Activated CD8-positive, alpha-beta memory T cell treated with anti-CD3 and anti-CD28 coated beads for 1 hour (primary cell): Measurements from ENCODE around the gene PCNX1.

Experiments
- DNase-seq, 2 donors: peaks; one replicate each; pipeline ENCODE4 v3.0.0-alpha.2; 2020; ENCODE audit warnings: low read depth in 1 of 2; ENCODE audit errors: extremely low read depth in 1 of 2

Gene PCNX1

DNA sequence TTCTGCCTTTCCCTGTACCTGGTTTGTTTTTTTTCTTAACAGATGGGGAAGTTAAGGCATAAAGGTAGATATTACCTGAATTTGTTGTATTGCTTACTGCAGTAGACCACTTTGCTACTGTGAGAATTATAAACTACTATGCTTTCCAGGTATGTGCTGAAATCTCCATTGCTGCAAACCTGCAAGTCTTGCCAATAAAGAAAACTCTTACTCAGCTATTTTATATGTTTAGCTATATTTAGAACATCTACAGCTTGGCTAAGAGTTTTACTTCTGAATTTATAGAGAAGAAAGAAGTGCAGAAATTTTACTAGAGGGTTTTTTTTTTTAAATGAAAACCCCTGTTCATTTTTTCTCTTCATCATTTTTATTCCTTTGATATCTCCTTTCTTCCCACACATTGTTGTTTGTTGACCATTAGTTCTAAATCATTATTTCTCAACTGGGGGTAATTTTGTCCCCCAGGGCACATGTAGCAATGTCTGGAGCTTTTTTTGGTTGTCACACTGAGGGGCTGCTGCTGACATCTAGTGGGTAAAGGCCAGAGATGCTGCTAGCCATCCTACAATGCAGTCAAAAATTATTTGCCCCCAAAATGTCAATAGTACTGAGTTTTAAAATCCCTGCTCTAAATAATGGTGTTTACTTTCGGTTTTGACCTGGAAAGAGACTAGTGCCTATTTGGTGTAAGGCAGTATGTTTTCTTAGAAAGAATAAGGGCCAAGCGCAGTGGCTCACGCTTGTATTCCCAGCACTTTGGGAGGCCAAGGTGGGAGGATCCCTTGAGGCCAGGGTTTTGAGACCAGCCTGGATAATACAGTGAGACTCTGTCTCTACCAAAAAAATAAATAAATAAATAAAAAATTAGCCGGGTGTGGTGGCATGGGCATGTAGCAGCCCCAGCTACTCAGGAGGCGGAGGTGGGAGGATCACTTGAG, 48.6 kb downstream of the PCNX1 start:
- peak in 1 of 2 donors; percentile 17 for DNase-seq

DNA sequence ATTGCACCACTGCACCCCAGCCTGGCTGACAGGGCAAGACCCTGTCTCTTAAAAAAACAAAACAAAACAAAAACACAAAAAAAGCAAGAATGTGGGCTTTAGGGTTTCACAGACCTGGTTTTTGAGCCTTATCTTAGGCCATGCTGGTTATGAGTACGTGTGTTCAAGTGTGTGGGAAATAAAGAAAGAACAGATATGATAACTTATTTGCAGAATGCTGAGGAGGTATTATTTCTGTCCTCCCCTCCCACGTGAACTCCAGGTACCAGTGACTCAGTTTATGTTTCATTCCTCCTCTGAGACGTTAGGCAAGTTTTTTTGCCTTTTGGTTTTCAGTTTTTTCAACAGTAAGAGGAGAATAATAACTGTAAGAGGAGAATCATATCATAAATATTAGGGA, 49.3 kb downstream of the PCNX1 start:
- no peak for DNase-seq

DNA sequence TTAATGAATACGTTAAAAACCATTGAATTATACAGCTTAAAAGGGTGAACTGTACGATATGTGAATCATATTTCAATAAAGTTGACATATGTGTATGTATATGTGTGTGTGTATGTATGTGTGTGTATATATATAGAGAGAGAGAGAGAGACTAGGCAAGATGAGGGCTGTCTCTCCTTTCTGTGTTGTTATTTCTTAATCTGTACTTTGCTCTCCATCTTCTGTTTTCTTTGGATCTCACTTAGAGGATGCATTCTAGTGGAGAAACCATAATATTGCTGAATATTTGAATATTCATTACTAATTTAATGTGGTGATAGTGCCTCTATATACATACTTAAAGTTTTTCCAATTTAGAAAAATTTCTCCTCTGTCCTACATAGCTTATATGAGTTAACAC, 50.5 kb downstream of the PCNX1 start:
- no peak for DNase-seq

DNA sequence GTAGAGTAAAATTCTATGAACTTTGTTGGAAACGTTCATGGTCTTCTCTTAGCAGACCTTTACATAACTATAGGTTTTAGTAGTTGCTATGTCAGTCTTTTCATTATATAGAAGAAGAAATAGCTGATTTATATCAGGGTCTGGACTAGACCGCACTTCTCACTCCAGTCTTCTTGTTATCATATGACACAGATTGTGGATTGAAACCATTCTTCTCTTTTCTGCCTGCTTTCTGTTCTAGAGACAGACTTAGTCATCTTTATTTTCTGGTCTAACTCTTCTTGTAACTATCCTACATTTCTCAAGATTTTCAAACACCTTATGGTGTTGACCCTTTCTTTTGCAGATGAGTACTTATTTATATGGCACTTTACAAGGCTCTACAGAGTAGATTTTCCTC, 55.7 kb downstream of the PCNX1 start:
- no peak for DNase-seq

DNA sequence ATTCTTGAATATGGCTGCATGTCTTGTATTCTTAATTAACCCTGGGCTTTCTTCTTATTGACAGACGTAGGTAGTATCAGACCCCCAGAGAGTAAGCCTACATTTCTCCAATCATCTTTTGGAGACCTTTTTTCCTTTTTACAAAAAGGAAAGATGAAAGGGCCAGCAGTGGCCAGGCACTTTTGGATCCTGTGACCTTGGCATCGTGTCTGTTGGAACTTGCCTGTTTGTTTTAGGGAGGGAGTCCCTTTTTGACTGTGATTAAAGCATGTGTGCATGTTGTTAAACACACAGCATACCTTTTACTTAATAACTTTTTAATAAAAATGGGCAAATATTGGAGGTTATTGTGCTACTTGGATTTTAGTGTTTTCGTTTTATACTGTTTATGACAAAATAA, 57.2 kb downstream of the PCNX1 start:
- no peak for DNase-seq

DNA sequence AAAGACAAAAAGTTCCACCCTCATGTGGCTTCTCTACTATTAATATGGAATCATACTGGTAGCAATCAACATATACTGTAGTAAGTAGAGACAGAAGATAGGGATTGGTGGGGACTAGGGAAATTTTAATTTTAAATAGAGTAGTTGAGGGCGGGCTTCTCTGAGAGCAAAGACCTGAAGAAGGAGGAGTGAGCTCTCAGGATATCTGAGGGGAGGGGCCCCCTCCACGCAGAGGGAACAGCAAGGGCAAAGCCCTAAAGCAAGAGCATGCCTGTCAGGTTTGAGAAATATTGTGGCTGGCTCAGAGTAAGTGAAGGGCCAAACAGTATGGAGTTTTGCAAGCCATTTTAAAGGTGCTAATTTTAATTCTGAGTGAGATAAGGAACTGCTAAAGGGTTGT, 64.3 kb downstream of the PCNX1 start:
- no peak for DNase-seq

DNA sequence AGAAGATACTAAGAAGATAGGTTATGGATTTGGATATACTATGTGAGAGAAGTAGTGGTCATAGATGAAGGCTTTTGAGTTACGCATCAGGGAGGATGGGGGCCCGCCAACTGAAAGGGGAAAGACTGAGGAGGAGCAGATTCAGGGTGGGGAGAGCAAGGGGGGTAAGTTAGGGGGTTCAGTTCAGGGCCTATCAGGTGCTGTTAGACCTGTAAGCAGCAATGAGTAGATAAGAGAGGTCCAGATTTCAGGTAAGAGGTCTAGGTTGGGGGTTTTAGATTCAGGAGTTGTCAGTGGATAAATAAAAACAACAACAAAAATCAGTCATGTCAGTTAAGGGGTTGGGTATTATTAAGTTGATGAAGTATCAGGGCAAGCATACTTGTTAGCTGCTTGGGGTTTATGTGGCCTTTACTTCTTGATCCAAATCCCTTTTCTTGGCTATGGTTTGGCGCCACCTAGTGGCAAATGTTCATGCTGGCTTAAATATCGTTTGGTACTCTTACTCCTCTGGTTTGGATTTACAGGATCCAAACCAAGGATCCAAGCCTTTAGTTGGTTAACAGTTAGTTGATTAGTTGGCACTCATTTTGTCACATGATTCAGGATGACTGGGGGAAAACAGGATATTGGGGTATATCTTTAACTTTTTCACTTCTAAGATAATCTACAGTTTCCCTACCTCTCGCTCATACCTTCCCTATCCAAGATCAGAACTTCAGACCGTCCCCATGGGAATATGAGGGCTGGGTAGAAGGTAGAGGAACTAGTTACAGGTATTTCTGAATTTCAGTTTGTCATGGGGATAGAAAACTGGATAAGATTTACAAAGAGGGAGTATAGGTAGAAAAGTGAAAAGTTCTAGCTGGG, 65.1 kb downstream of the PCNX1 start:
- peak; percentile 64 to 80 for DNase-seq

DNA sequence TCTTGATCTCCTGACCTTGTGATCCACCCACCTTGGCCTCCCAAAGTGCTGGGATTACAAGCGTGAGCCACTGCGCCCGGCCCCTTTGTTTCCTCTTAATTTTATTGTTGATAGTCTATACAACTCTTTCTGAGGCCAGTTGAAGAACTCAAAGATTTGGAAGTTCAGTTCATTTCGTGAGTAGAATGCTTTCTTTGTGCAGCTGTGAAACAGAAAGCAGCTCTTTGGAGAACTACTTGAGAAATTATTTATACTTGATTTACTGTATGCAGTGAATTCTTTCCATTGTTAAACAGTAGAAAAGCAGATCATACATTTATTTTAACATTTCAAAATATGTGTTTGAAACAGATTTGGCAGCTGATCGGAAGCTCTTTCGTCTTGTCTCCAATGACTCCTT, 69.3 kb downstream of the PCNX1 start:
- no peak for DNase-seq

DNA sequence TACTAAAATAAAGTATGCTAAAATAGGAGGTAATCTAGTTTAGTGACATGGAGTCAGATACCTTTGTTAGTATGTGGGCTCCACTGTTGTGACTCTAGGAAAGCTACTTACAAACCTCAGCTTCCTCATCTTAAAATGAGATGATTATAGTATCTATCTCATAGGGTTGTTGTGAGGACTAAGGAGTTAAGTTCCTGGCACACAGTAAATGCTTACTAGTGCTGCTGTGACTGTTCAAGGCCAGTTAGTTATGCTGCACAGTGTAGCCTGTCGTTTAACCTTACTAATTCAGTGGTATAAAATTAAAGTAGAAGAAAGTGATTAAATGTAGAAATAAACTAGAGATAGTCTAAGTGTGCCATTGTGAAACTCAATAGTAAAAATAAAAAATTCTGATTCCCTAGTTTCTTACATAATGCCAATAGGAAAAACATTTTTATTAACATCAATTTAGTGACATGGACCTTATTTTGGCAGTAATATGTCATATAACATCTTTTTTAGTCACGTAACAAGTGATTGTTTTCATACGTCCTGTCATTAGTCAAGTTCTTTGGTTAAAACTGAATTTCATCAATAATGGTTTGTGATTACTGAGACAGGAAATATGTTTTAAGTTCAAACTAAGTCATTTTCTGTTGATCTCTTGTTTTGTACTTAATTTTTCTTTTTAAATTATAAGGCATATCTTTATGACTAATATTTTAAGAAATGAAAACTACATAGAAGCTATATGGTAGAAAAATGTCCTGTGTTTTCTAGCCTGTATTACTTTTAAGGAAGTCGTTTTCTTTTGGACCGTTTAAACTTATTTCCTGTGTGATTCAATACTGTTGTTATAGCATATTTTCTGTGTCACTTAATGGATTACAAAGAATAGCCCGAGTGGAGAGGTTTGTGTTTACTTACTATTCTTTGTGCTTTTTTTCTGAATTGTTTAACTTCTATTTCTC, 74.0 kb downstream of the PCNX1 start:
- DNase-seq = no peak

DNA sequence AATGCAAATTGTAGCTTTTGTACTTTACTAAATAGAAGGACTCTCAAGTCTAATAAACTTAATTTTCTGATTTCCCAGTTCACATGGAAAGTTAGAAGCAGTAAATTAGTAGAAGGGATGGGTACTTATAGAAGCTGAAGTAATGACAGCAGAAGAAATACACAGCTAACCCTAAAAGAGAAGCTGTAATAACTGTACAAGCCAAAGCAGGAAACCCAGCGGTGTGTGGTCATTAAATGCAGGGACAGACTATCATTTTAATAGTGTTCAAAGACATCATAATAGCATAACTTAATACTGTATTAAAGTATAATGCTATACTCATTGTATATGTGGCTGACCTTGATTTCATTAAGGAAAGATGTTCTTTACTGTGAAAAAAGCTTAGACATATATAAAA, 74.9 kb downstream of the PCNX1 start:
- DNase-seq = no peak

DNA sequence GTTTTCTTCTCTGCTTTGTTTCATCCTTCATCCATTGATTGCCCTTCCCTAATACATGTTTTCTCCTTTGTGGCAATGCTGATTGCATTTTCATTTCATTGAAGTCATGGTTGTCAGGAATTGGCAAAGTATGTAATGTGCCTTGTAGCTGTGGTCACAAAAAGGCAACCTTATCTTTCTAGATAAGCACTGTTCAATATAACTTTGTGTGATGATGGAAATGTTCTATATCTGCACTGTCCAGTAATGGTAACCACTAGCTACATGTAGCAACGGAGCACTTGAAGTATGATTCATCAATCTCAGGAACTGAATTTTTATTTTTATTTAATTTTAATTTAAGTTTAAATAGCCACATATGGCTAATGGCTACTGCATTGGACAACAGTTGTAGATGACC, 79.8 kb downstream of the PCNX1 start:
- no peak for DNase-seq

DNA sequence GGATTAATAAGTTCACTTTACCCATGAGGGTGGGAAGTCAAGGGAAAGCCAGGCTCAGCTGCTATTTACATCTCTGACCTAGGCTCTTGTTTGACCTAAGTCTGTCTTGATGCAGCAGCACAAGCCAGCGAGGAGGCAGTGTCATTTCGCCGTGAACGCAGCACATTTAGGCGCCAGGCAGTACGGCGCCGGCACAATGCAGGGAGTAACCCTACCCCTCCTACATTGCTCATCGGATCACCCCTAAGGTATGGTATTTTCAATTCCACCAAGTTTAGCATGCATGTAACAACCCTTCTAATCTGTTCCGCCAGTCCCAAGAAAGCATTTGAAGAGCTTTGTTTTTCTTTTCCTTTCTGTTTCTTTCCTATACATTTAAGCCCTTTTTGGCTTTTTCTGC, 81.2 kb downstream of the PCNX1 start:
- DNase-seq = peak in 1 of 2 donors; percentile 5

DNA sequence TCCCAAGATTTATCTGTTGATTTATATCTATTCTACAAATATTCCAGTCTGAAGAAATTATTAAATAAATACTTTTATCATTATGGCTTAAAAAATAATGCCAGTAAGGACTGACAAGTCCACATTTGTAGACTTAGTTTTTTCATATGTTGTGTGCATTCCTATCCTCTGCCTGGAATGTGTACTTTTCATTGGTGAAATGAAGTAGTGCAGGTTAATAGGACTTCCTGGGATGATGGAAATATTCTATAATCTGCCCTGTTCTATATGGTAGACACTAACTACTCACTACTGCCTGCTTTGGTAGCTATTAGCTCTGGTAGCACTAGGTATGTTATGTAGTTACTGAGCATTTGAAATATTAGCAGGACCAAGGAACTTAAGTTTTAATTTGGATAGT, 86.7 kb downstream of the PCNX1 start:
- no peak for DNase-seq

DNA sequence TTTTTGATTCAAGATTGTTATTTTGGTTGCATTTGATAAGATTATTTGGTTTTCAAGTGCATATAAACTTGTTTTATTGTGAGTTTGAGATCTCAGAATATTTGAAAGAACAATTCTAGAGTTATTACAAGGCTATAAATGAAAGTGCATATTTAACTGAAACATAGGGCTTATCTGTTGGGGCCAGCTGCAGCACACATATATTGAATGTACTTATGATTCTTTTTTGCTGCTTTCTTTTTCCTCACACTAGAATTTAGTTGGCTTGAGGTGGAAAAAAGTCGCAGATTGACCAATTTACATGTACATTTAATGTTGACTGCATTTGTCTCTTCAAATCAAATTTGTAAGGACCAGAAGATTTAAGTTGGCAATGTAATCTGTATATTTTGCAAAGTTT, 88.0 kb downstream of the PCNX1 start:
- DNase-seq = no peak

DNA sequence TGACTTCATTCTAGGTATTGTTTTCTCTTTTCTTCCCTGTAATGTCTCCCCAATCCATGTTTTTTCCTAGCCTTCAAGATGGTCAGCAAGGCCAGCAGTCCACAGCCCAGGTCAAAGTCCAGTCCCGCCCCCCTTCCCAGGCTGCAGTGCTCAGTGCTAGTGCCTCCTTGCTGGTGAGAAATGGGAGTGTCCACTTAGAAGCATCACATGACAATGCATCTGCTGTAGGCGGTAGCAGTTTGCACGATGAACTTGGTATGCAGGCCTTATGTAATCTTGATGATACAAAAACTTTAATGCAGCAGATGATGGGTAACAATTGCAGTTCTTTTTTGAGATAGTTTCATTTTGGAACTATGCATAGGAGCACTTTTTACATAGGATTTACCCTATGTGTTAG, 88.4 kb downstream of the PCNX1 start:
- no peak for DNase-seq

DNA sequence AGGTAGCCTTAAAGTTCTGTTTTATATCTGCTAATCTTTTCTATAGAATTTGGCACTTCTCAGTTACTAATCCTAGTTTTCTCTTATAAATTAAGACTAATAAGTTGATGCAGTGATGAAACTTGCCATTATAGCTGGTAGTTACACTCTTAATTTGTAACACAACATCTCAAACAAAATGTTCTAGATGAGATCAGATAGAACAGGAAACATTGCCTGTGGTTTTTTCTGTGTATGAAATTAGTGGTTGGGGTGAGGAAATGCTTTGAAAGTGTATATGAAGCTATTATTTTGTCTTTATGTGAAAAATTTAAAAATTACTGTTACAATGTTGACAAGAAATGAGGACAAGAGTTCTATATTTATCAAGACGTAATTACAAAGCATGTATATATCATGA, 91.9 kb downstream of the PCNX1 start:
- DNase-seq = no peak

DNA sequence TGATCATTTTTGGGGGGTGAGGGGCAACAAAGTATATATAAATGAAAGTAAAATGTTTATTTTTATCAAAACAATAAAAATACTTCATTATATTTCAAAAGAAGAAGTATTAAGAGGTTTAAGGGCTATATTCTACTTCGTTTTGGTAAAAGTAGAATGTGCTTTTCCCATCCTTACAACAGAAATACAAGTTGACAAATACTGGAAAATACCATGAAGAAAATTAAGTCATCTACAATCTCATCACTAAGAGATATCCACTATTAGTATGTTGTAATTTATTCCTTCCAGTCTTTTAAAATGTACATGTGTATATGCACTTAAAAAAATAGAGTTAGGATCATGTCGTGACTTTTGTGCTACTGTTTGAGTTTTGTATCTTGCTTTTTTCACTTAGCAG, 92.8 kb downstream of the PCNX1 start:
- DNase-seq = no peak

DNA sequence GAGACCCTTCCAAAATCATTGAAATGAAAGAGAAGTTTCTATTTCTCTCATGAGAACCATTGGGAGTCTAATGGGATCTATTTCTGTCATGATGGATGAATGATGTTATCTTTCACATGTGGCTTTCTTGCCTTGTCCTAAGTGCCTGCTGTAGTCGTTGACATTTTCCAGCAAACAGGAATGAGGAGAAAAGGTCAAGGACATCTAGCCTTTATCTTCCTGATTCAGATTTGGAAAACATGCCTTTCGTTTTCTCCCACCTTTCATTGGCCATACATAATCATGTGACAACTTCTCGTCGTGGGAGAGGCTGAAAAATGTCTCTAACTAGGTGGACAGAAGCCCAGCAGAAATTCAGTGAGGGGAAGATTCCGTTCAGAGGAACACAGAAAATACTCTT, 94.5 kb downstream of the PCNX1 start:
- no peak for DNase-seq

DNA sequence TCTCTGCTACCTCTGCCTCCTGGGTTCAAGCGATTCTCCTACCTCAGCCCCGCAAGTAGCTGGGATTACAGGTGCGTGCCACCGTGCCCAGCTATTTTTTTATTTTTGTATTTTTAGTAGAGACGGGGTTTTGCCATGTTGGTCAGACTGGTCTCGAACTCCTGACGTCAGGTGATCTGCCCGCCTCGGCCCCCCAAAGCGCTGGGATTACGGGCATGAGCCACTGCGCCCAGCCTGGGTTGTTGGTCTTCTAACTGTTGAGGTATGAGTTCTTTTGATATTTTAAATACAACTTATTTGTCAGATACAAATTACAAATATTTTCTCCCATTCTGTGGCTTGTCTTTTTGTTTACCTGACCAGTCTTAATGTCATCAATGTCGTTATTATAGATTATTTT, 95.9 kb downstream of the PCNX1 start:
- no peak for DNase-seq

DNA sequence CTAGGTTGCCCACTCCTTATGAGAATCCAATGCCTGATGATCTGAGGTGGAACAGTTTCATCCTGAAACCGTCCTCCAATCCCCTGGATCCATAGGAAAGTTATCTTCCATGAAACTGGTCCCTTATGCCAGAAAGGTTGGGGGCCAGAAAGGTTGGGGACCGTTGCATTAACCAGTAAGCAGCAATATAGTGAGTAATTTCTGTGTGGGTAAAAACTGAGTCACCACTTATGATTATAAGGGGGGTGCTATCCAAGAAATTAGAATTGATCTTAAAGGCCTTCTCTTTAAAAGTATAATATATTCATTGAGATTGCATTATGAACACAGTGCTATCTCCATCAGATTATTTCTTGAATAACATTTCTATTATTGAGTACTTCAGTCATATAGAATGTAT, 97.2 kb downstream of the PCNX1 start:
- no peak for DNase-seq

DNA sequence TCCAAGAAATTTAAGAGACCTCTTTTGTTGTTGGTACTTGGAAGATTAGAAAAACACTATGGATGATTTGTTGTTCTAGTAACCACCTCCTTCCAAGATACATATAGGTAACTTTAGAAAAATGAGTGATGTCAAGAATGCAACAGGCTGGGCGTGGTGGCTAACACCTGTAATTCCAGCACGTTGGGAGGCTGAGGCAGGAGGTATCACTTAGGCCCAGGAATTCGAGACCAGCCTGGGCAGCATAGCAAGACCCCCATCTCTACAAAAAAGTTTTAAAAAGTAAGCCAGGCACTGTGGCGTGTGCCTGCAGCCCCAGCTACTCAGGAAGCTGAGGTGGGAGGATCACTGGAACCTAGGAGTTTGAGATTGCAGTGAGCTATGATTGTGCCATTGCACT, 97.8 kb downstream of the PCNX1 start:
- no peak for DNase-seq
